Measurements from ENCODE around the gene RPL7A. TPM values are rescaled to one million over a fixed set of nuclear protein-coding genes. Genes with fewer than 3 reads are reported as not detected.

Gene RPL7A
- total and polyA plus RNA-seq, 2 of the 13 experiments (the other 11 are each of a cell fraction or from before 2014, with no cell fraction given): 2,401 to 2,938 TPM

- no peak for TF ChIP-seq HOXA3 (CRISPR knock-in tag; IDR thresholded peaks at IDR 0.05)
- TF ChIP-seq KDM6A (CRISPR knock-in tag; IDR thresholded peaks at IDR 0.05; ENCODE audit: low read depth): no peak; the same call in 1 of the 2 replicates
- no peak for TF ChIP-seq JUN (CRISPR knock-in tag; IDR thresholded peaks at IDR 0.05)
- no peak for TF ChIP-seq KLF11 (CRISPR knock-in tag; IDR thresholded peaks at IDR 0.05)
- TF ChIP-seq POLR2A (IDR thresholded peaks at IDR 0.05; ENCODE audit: insufficient read depth in 1 of 2, low read depth in 2 of 2, low read length in 2 of 2): peak in 1 of 2 experiments; percentile 57; a peak in 1 of 4 replicates
- TF ChIP-seq ZSCAN22 (CRISPR knock-in tag; IDR thresholded peaks at IDR 0.05): no peak
- no peak for TF ChIP-seq CSRNP2 (CRISPR knock-in tag; conservative IDR thresholded peaks at IDR 0.05; ENCODE audit: low read depth)
- no peak for TF ChIP-seq GPBP1L1 (CRISPR knock-in tag; IDR thresholded peaks at IDR 0.05)
- no peak for TF ChIP-seq SOX13 (IDR thresholded peaks at IDR 0.05)
- no peak for TF ChIP-seq SOX13 (CRISPR knock-in tag; conservative IDR thresholded peaks at IDR 0.05 in 1 of 2, IDR thresholded peaks at IDR 0.05 in 1 of 2)
- TF ChIP-seq POLR2G (IDR thresholded peaks at IDR 0.05; ENCODE audit: low read depth, low read length): 0 out of 2 replicates have a peak, but pooled peaks have one; percentile 41
- TF ChIP-seq E2F1 (CRISPR knock-in tag; IDR thresholded peaks at IDR 0.05): no peak
- no peak for TF ChIP-seq CHD4 (IDR thresholded peaks at IDR 0.05; ENCODE audit: borderline replicate concordance, low read length)
- no peak for TF ChIP-seq ZNF660 (CRISPR knock-in tag; IDR thresholded peaks at IDR 0.05; ENCODE audit: borderline replicate concordance, low read depth)
- no peak for TF ChIP-seq KLF6 (CRISPR knock-in tag; IDR thresholded peaks at IDR 0.05)
- TF ChIP-seq ZNF687 (CRISPR knock-in tag; IDR thresholded peaks at IDR 0.05): peak; percentile 4; the same call in 1 of the 2 replicates
- TF ChIP-seq FOXO1 (CRISPR knock-in tag; IDR thresholded peaks at IDR 0.05): no peak
Observed at GRCh38 chr9:133348718-133349573, 928 bp downstream of the RPL7A start (continued).

All from HepG2 (cell line).